Right renal pelvis (tissue), 4 donors: Measurements from ENCODE around the gene SLC16A1. TPM values are rescaled to one million over a fixed set of nuclear protein-coding genes. Genes with fewer than 3 reads are reported as not detected.
"Not testable (repeated sequence)": the region's sequence is repeated elsewhere in the genome, so short reads cannot be mapped to it uniquely, and the experiment has no call there.

ENCODE experiments used
- DNase-seq, 4 donors: peaks; one replicate each; pipeline ENCODE4 v3.0.0-alpha.2; 2013; ENCODE audit warnings: low read depth in 4 of 4, low spot score in 3 of 4, missing footprints in 1 of 4
- polyA plus RNA-seq, 4 donors: library from polyadenylated mRNA; unstranded; fragments of 120-200 nt; gene quantifications; one replicate each; pipeline ENCODE4 v1.2.1, GENCODE V29; 2013; ENCODE audit not compliant: insufficient read length in 4 of 4

The SLC16A1 gene
- polyA plus RNA-seq, 4 donors = 59.9 to 64.4 (median 61.9) TPM

DNA sequence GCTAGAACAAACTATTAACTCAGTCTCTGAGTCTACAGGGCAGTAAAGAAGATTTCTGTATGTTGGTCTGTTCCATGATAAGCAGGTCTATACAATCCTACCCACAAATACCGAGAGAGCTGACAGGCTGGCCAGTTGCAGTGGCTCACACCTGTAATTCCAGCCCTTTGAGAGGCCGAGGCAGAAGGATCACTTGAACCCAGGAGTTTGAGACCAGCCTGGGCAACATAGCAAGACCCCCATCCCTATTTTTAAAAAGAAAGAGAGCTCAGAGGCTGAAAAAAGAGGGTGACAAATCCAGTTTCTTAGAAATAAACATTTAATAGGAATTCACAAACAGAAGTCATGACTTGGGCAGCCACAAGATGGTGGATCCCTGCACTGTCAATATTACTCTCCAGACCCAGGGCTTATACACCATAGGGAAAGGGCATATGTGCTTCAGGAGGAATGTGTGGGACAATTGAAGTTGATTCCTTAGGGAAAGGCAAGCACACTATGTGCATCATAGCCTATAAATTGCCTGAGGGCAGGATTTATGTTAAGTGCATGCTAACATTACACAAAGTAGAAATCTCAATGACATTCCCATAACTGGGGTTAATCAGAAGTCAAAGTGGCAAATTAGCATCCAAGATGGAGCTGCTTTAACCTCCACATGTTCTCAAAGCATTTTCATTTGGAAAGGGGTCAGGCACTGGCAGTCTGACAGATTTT lies 66.8 kb downstream of the SLC16A1 start:
- no peak for DNase-seq

- no peak for DNase-seq
These were observed 67.4 kb downstream of the SLC16A1 start for GRCh38 chr1:112888630-112889029.

DNA sequence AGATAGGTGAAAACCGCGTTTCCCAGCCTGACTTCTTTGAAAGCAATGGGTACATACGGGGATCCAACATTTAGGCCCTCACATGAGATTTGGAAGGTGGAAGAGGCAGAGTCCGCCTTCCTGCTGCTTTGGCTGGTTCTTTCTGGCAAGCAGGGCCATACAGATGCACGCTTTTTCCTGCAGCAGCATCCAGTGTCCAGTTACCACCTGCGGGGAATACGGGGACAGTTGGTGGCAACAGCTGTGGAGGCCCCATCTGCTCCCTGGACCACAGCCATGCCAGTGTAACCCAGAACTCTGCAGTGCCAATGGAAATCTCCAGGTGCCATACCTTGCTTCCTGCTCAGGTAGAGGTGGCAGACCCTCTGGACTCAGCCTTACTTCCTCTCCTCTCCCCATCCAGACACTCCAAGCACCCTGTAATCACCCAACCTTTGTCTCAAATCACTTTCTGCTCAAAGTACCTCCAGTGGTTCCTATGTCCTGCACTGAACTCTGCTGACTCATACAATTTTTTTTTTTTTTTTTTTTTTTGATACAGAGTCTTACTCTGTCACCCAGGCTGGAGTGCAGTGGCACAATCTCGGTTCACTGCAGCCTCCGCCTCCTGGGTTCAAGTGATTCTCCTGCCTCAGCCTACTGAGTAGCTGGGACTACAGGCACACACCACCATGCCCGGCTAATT lies 68.3 kb downstream of the SLC16A1 start:
- DNase-seq = no peak

- not testable (repeated sequence) for DNase-seq
These were observed 71.0 kb downstream of the SLC16A1 start for GRCh38 chr1:112884996-112885395.

GRCh38 chr1:112882271-112882744 lies 73.7 kb downstream of the SLC16A1 start:
- DNase-seq = no peak

DNA sequence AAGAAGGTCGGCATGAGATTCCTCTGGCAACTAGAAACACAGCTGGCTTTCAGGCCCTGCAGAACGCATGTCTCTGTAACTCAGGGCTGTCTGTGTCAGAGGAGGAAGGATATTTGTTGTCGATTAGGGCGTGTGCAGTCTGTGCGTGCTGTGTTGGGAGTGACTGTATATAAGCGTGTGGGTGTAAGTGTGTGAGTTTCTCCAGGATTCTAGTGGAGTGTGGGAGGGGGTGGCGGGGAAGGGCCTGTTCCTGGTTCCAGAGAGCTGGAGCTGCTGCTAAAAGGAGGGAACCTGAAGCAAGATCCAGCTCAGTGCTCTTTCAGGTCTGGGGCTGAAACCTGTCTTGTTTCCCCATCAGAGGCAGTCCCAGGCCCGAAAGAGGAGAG lies 74.3 kb downstream of the SLC16A1 start:
- no peak for DNase-seq

- no peak for DNase-seq
These were observed 76.2 kb downstream of the SLC16A1 start for GRCh38 chr1:112879834-112880233.

GRCh38 chr1:112878321-112878720 lies 77.7 kb downstream of the SLC16A1 start:
- no peak for DNase-seq

DNA sequence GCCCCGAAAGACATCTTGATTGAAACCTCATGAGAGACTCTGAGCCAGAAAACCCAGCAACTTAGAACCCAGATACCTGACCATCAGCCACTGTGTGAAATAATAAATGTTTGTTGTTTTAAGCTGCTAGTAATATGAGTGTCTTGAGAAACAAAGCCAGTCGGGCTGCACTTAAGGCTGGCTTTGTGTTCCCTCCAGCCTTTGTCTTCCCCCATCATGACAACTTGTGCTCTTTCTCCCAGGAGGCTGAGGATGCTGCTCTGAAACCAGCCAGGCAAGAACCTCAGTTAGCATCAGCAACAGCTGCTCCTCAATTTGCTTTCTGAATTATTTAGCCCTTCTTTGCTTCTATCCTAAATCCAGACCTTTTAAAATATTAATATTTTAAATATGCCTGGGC lies 78.2 kb downstream of the SLC16A1 start:
- DNase-seq = no peak

GRCh38 chr1:112876315-112876714 lies 79.7 kb downstream of the SLC16A1 start:
- no peak for DNase-seq

GRCh38 chr1:112872551-112872962 lies 83.4 kb downstream of the SLC16A1 start:
- DNase-seq = no peak

DNA sequence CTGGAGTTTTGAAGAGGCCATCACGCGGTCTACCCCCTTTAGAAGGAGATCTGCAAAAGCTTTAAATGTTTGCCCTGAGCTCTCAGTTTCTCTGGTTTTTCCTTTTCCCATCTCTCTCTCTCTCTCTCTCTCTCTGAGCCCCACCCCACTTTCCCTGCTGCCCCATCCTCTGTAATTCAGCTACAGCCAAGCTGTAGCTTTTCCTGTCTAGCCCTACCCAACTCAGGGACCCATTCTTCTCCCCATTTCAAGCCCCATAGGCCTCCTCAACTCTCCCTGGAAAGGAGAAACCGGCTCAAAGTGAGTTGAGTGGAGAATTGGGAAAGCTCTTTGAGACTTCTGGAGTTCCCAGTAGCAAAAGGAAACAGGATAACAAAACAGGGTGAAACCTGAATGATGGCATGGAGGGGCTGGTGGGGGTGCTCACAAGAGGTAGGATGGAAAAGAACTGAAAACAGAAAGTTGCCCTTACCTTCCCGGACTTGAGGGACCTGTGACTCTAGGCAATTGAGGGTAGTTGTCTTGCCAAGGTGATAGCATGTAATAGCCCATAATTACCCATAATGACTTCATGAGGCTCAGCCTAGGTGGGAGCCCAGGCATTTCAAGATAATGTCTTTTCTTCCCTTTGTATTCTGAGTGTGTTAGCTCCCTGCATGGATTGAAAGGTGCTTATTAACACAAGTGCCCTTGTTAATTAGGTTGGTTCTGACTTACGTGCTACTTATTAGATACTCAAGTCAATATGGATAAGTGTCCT lies 84.9 kb downstream of the SLC16A1 start:
- DNase-seq = no peak

DNA sequence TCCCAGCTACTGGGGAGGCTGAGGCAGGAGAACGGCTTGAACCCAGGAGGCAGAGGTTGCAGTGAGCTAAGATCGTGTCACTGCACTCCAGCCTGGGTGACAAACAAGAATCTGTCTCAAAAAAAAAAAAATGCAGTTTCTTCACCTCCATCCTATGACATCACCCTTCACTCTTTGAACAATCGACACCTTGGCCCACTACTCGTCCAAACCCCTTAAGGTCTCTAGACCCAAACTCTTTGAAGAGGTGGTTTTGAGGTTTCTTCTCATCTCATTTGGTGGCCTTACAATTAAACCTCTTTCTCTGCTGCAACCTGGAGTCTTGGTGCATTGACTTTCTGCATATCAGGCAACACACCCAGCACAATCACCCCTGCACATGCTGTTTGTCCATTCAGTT lies 86.1 kb downstream of the SLC16A1 start:
- no peak for DNase-seq

GRCh38 chr1:112868191-112868590 lies 87.8 kb downstream of the SLC16A1 start:
- DNase-seq = no peak

DNA sequence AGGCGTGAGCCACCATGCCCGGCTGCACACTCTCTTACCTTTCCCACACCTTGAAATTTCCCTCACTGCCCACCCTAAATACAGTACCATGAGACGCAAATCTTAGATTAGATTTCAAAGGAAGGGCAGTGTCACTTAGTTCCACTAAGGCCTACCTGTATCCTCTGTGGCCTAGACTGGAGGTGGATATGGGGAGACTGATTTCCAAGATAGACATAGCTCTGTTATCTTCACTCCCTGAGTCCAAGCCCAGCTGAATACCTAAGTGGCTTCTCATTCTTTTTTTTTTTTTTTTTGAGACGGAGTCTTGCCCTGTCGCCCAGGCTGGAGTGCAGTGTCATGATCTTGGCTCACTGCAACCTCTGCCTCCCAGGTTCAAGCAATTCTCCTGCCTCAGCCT lies 89.0 kb downstream of the SLC16A1 start:
- DNase-seq = no peak

DNA sequence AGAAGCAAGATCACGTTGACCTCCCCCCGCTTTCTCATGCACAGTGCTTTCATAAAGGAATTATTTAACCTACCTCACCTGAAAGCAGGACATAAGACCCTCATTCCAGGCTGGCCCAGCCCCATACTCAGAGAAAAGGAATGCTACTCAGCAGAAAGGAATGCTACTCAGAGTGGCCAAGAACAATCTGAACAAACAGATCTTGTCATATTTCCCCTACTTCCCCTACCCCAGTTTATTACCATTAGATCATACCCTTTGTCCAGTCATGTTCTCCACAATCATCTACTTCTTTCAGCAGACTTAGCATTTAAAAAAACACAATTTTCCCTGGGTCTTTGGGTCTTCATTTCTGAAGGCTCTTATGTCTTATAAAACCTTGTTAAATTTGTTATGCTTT lies 89.8 kb downstream of the SLC16A1 start:
- DNase-seq = no peak

DNA sequence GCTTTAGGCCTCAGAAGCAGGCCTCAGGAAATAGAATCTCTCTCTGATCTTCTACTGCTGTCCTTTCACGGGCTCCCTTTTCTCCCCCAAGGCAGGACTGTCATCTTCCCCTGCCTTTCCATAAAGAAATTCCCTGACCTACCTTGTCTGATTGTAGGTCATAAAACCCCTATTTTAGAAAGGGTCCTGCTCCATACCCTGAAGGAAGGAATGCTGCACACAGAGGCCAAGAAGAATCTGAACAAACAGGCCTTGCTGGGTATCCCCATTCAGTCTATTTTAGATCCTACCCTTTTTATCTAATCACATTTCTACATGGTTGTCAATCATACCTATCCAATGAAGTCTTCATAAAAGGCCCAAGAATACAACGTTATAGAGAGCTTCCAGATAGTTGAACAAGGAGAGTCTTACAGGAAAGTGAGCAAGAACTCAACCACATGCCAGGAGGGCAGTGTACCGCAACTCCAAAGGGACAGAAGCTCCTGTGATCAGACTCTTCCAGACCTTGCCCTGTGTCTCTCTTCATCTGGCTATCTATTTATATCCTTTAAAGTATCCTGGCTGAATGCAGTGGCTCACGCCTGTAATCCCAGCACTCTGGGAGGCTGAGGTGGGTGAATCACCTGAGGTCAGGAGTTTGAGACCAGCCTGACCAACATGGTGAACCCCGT lies 93.1 kb downstream of the SLC16A1 start:
- DNase-seq = no peak
